SK-N-SH (cell line): ENCODE results near the gene RAI1. TPM values are rescaled to one million over a fixed set of nuclear protein-coding genes. Genes with fewer than 3 reads are reported as not detected.

Experiments
- CTCF ChIA-PET: fragments of 300-600, 350-600 bp; formaldehyde crosslinking; extraction: SDS; loops from one replicate; lab custom pipeline; 2021; lab: Yijun Ruan, JAX
- POLR2A ChIA-PET: fragments of 350-600 bp; sonication (Branson Sonifier 250); formaldehyde crosslinking; extraction: SDS; loops from one replicate; lab custom pipeline; 2020; ENCODE audit warnings: antibody characterized with exemption, inconsistent platforms; lab: Yijun Ruan, JAX
- DNase-seq: peaks from one replicate; pipeline ENCODE4 v3.0.0; 2012
- H2AFZ ChIP-seq: fragments of 200-600 bp; sonication (generic); 2 replicates; pipeline ENCODE4 v1.8.1; 2016; ENCODE audit warnings: antibody characterized with exemption, mild to moderate bottlenecking, low read depth
- H3F3A ChIP-seq: fragments of 200-600 bp; sonication (generic); replicated peaks from 2 replicates; pipeline ENCODE3; 2016; ENCODE audit warnings: antibody characterized with exemption, mild to moderate bottlenecking; ENCODE audit not compliant: insufficient read depth
- H3K27ac ChIP-seq, 2 experiments: fragments of 200-500 bp in 1 of 2; fragments of 200-600 bp in 1 of 2; sonication (Bioruptor generic) in 1 of 2; sonication (generic), shearing (Covaris generic) in 1 of 2; 2 replicates each; pipeline versions ENCODE4 v1.5.1 to v1.6.1; 2014 to 2016; ENCODE audit warnings: low read depth in 2 of 2, inconsistent platforms in 1 of 2, low read length in 1 of 2, mild to moderate bottlenecking in 1 of 2, mixed read lengths in 1 of 2
- H3K27me3 ChIP-seq: fragments of 200-600 bp; sonication (generic), shearing (Covaris generic); 2 replicates; pipeline ENCODE4 v1.6.1; 2016; ENCODE audit warnings: mixed run types; ENCODE audit not compliant: insufficient read depth
- H3K36me3 ChIP-seq, 2 experiments: fragments of 200-500 bp in 1 of 2; fragments of 200-600 bp in 1 of 2; sonication (Bioruptor generic) in 1 of 2; sonication (generic) in 1 of 2; replicated peaks in 1 of 2; 2 replicates each; pipeline versions ENCODE3 to v1.5.1; 2014 to 2016; ENCODE audit warnings: low read length in 1 of 2, mild to moderate bottlenecking in 1 of 2; ENCODE audit not compliant: insufficient read depth in 2 of 2, control insufficient read depth in 1 of 2
- H3K4me1 ChIP-seq, 2 experiments: fragments of 200-500 bp in 1 of 2; fragments of 200-600 bp in 1 of 2; sonication (Bioruptor generic) in 1 of 2; sonication (generic), shearing (Covaris generic) in 1 of 2; 2 replicates each; pipeline versions ENCODE4 v1.5.1 to v1.6.1; 2014 to 2016; ENCODE audit warnings: low read depth in 1 of 2, low read length in 1 of 2, mixed run types in 1 of 2; ENCODE audit not compliant: insufficient read depth in 2 of 2, control insufficient read depth in 1 of 2
- H3K4me2 ChIP-seq: fragments of 200-600 bp; sonication (generic), shearing (Covaris generic); 2 replicates; pipeline ENCODE4 v1.6.1; 2017; ENCODE audit warnings: mixed run types
- H3K4me3 ChIP-seq, 2 experiments: fragments of 200-500 bp in 1 of 2; fragments of 200-600 bp in 1 of 2; sonication (Bioruptor generic) in 1 of 2; sonication (generic), shearing (Covaris generic) in 1 of 2; 2 replicates each; pipeline versions ENCODE4 v1.5.1 to v1.8.1; 2014 to 2016; ENCODE audit warnings: low read depth in 2 of 2, inconsistent platforms in 1 of 2, low read length in 1 of 2, mild to moderate bottlenecking in 1 of 2, mixed read lengths in 1 of 2, moderate library complexity in 1 of 2
- H3K79me2 ChIP-seq: fragments of 200-600 bp; sonication (generic); 2 replicates; pipeline ENCODE4 v1.8.1; 2017; ENCODE audit warnings: mild to moderate bottlenecking; ENCODE audit not compliant: insufficient read depth
- H3K9ac ChIP-seq: fragments of 200-600 bp; sonication (generic); 2 replicates; pipeline ENCODE4 v1.6.1; 2017; ENCODE audit warnings: mixed run types
- H3K9me2 ChIP-seq: fragments of 200-600 bp; sonication (generic); 2 replicates; pipeline ENCODE4 v1.6.1; 2017; ENCODE audit warnings: mixed run types
- H3K9me3 ChIP-seq: fragments of 200-600 bp; sonication (generic); 2 replicates; pipeline ENCODE4 v1.6.1; 2017; ENCODE audit warnings: mixed run types, mild to moderate bottlenecking, moderate library complexity
- H4K20me1 ChIP-seq: fragments of 200-600 bp; sonication (generic); 2 replicates; pipeline ENCODE4 v1.6.1; 2017; ENCODE audit warnings: mild to moderate bottlenecking, mixed run types; ENCODE audit not compliant: insufficient read depth
- ELF1 ChIP-seq: IDR thresholded peaks from 2 replicates; pipeline ENCODE4 v1.4.0; 2012
- FOSL2 ChIP-seq: IDR thresholded peaks from 2 replicates; pipeline ENCODE4 v1.4.0; 2012; ENCODE audit warnings: low read depth, mild to moderate bottlenecking, moderate library complexity, borderline replicate concordance
- JUND ChIP-seq: IDR thresholded peaks from 2 replicates; pipeline ENCODE4 v1.4.0; 2012
- NRF1 ChIP-seq: IDR thresholded peaks from 2 replicates; pipeline ENCODE4 v1.6.1; 2012; ENCODE audit warnings: low read depth, mild to moderate bottlenecking, low read length
- SIN3A ChIP-seq: IDR thresholded peaks from 2 replicates; pipeline ENCODE4 v1.6.1; 2012; ENCODE audit warnings: low read depth, mild to moderate bottlenecking, low read length, moderate library complexity, borderline replicate concordance
- TAF1 ChIP-seq: IDR thresholded peaks from 2 replicates; pipeline ENCODE4 v1.6.1; 2012; ENCODE audit warnings: low read depth, mild to moderate bottlenecking, low read length, moderate library complexity, borderline replicate concordance
- TEAD4 ChIP-seq: IDR thresholded peaks from 2 replicates; pipeline ENCODE4 v1.4.0; 2012; ENCODE audit warnings: mild to moderate bottlenecking, borderline replicate concordance; ENCODE audit not compliant: insufficient read depth
- WGBS: methylation state at CpG from one replicate; pipeline ENCODE4 v1.1.6; 2017; ENCODE audit warnings: low lambda C conversion rate; 5-methylcytosine and 5-hydroxymethylcytosine counted together
- polyA plus RNA-seq, 3 experiments: library from polyadenylated mRNA; depleted of rRNA; stranded (reverse); fragments of >200 nt; gene quantifications; 2 replicates each; pipeline ENCODE4 v1.2.3, GENCODE V29; 2012
- TF ChIP-seq, protein P1 (sequence below): IDR thresholded peaks from 2 replicates; pipeline ENCODE4 v1.4.0; 2012; ENCODE audit warnings: low read depth, borderline replicate concordance
- TF ChIP-seq, protein P2 (sequence below): fragments of 150-350 bp; IDR thresholded peaks from 2 replicates; pipeline ENCODE4 v1.6.1; 2017; ENCODE audit warnings: antibody characterized with exemption, low read length, low read depth, borderline replicate concordance
- TF ChIP-seq, protein P3 (sequence below): IDR thresholded peaks from 2 replicates; pipeline ENCODE4; 2012
- TF ChIP-seq, protein P4 (sequence below): IDR thresholded peaks from 2 replicates; pipeline ENCODE4 v1.4.0; 2012; ENCODE audit warnings: low read depth
- TF ChIP-seq, protein P5 (sequence below): IDR thresholded peaks from 2 replicates; pipeline ENCODE4 v1.6.1; 2012; ENCODE audit warnings: mild to moderate bottlenecking, low read depth, low read length, moderate library complexity

Gene RAI1
- polyA plus RNA-seq, 1 of the 3 experiments (the other 2 are of a cell fraction), result 4.7 TPM

DNA sequence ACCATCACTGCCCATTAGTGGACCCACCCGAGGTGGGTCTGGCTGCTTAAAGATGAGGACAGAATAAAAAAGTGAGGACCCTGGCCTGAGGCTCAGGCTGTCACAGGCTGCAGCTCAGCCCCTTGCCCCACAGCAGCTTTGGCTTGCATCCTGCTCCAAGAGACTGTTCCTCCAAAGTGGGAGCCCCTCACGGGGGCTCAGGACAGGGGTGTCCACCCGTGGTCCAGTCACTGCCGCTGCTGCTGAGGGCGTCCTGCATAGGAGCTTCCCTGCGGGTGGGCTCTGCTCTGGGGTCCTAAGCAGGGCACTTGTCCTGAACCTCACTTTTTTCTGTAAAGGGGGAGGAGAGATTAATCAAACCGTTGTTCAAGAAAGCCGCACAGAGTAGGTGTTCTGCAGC, 107.7 kb downstream of the RAI1 start:
- Histone ChIP-seq H3K4me2 (no peak overlapping the region), H3K9me3 (no peaks in the 10 kb centered on the region), H3F3A (peaks cover 9% of the 10 kb centered on the region), H2AFZ (no peak overlapping the region), H3K79me2 (peaks cover 39% of the 10 kb centered on the region), H3K4me1 (peaks cover 45 to 98% of the 10 kb centered on the region in 2 experiments; a peak in 3 of 4 replicates), H3K27ac (peak overlapping the region in 1 of 2 experiments; percentile 96; a peak in 2 of 4 replicates), H3K27me3 (no peaks in the 10 kb centered on the region), H3K36me3 (peaks cover 0 to 4% of the 10 kb centered on the region in 2 experiments), H3K9me2 (no peaks in the 10 kb centered on the region), H3K9ac (no peak overlapping the region), H4K20me1 (peaks cover 86% of the 10 kb centered on the region), H3K4me3 (no peak overlapping the region; a peak in 1 of 4 replicates)
- POLR2A ChIA-PET, result no interaction called here
- no peak for DNase-seq
- CTCF ChIA-PET, result interaction anchor here (0.6 to 2.6 kb wide), 11 partner anchors 18 to 130 kb away, joined by 3 to 6 read pairs (median 3); no protein-coding TSS in a partner anchor
- TF ChIP-seq TAF1, result no peak
- TF ChIP-seq FOSL2, result no peak
- TF ChIP-seq, protein P1, sequence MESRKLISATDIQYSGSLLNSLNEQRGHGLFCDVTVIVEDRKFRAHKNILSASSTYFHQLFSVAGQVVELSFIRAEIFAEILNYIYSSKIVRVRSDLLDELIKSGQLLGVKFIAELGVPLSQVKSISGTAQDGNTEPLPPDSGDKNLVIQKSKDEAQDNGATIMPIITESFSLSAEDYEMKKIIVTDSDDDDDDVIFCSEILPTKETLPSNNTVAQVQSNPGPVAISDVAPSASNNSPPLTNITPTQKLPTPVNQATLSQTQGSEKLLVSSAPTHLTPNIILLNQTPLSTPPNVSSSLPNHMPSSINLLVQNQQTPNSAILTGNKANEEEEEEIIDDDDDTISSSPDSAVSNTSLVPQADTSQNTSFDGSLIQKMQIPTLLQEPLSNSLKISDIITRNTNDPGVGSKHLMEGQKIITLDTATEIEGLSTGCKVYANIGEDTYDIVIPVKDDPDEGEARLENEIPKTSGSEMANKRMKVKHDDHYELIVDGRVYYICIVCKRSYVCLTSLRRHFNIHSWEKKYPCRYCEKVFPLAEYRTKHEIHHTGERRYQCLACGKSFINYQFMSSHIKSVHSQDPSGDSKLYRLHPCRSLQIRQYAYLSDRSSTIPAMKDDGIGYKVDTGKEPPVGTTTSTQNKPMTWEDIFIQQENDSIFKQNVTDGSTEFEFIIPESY, result no peak
- TF ChIP-seq ELF1, result no peak
- no peak for TF ChIP-seq TEAD4
- TF ChIP-seq, protein P2, sequence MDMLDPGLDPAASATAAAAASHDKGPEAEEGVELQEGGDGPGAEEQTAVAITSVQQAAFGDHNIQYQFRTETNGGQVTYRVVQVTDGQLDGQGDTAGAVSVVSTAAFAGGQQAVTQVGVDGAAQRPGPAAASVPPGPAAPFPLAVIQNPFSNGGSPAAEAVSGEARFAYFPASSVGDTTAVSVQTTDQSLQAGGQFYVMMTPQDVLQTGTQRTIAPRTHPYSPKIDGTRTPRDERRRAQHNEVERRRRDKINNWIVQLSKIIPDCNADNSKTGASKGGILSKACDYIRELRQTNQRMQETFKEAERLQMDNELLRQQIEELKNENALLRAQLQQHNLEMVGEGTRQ, result no peak
- TF ChIP-seq NRF1, result no peak
- TF ChIP-seq SIN3A, result no peak
- TF ChIP-seq, protein P3, sequence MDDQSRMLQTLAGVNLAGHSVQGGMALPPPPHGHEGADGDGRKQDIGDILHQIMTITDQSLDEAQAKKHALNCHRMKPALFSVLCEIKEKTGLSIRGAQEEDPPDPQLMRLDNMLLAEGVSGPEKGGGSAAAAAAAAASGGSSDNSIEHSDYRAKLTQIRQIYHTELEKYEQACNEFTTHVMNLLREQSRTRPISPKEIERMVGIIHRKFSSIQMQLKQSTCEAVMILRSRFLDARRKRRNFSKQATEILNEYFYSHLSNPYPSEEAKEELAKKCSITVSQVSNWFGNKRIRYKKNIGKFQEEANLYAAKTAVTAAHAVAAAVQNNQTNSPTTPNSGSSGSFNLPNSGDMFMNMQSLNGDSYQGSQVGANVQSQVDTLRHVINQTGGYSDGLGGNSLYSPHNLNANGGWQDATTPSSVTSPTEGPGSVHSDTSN, result no peak
- WGBS, result 94% methylated on average over 6 of the region's 8 CpGs

DNA sequence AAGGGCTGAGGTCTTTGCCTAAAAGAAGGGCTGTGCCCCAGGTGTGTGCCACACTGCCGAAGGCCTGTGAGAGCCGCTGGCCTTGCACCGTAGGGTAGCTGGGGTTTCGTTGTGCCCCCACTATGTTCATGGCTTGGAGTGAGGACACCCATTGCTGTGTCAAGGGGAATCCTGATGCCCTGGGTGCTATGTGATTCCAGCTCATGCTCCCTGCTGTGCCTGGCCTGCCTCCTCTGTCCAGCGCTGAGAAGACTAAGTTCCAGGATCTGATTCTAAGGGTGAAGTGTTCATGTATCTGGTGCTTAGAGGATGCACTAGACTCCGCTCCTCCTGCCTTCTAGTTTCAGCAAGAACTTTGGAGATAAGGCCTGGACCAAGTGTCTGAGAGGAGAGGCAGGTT, 108.2 kb downstream of the RAI1 start:
- H3K27ac ChIP-seq, result peak overlapping the region in 1 of 2 experiments; percentile 96; a peak in 2 of 4 replicates
- no peak overlapping the region; a peak in 1 of 4 replicates for H3K4me3 ChIP-seq
- H3K27me3 ChIP-seq, result no peaks in the 10 kb centered on the region
- no peak overlapping the region for H3K9ac ChIP-seq
- peaks cover 0 to 8% of the 10 kb centered on the region in 2 experiments for H3K36me3 ChIP-seq
- H3K9me3 ChIP-seq, result no peaks in the 10 kb centered on the region
- H3K9me2 ChIP-seq, result no peaks in the 10 kb centered on the region
- WGBS, result 83% methylated on average over 6 of the region's 6 CpGs
- H3K79me2 ChIP-seq, result peaks cover 39% of the 10 kb centered on the region
- H3K4me1 ChIP-seq, result peaks cover 45 to 98% of the 10 kb centered on the region in 2 experiments; a peak in 3 of 4 replicates
- no peak for DNase-seq
- TF ChIP-seq, protein P4, sequence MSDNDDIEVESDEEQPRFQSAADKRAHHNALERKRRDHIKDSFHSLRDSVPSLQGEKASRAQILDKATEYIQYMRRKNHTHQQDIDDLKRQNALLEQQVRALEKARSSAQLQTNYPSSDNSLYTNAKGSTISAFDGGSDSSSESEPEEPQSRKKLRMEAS, result no peak
- TF ChIP-seq, protein P5, sequence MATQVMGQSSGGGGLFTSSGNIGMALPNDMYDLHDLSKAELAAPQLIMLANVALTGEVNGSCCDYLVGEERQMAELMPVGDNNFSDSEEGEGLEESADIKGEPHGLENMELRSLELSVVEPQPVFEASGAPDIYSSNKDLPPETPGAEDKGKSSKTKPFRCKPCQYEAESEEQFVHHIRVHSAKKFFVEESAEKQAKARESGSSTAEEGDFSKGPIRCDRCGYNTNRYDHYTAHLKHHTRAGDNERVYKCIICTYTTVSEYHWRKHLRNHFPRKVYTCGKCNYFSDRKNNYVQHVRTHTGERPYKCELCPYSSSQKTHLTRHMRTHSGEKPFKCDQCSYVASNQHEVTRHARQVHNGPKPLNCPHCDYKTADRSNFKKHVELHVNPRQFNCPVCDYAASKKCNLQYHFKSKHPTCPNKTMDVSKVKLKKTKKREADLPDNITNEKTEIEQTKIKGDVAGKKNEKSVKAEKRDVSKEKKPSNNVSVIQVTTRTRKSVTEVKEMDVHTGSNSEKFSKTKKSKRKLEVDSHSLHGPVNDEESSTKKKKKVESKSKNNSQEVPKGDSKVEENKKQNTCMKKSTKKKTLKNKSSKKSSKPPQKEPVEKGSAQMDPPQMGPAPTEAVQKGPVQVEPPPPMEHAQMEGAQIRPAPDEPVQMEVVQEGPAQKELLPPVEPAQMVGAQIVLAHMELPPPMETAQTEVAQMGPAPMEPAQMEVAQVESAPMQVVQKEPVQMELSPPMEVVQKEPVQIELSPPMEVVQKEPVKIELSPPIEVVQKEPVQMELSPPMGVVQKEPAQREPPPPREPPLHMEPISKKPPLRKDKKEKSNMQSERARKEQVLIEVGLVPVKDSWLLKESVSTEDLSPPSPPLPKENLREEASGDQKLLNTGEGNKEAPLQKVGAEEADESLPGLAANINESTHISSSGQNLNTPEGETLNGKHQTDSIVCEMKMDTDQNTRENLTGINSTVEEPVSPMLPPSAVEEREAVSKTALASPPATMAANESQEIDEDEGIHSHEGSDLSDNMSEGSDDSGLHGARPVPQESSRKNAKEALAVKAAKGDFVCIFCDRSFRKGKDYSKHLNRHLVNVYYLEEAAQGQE, result 0 out of 2 replicates have a peak, but pooled peaks have one; percentile 14
- TF ChIP-seq JUND, result no peak
- ChIA-PET POLR2A (interaction anchor here (1.8 to 2.3 kb wide), 2 partner anchors 47 to 107 kb away, joined by 9 to 14 read pairs; partner anchors contain the start of gene SREBF1), CTCF (interaction anchor here (0.6 to 2.6 kb wide), 13 partner anchors 19 to 130 kb away, joined by 3 to 9 read pairs (median 3); no protein-coding TSS in a partner anchor)
- peaks cover 84% of the 10 kb centered on the region for H4K20me1 ChIP-seq
- no peak overlapping the region for H3K4me2 ChIP-seq
- no peak overlapping the region for H2AFZ ChIP-seq
- peaks cover 6% of the 10 kb centered on the region for H3F3A ChIP-seq
